Mesenchymal stem cell (in vitro differentiated cells and primary cell): Measurements from ENCODE around the gene SURF4.
A peak's percentile ranks its signal among the peaks of the same experiment; 100 is the strongest.

Experiments
- DNase-seq: peaks from one replicate; pipeline ENCODE4 v3.0.0-alpha.2; 2013
- H2AFZ ChIP-seq: one replicate; pipeline ENCODE4 v1.6.1; 2013; ENCODE audit warnings: low read depth, mild to moderate bottlenecking, control low read depth, inconsistent platforms, low read length, moderate library complexity
- H2AK5ac ChIP-seq: 2 replicates; pipeline ENCODE4 v1.6.1; 2013; ENCODE audit warnings: low read length, moderate library complexity, mild to moderate bottlenecking, inconsistent platforms; ENCODE audit not compliant: severe bottlenecking
- H2BK120ac ChIP-seq: one replicate; pipeline ENCODE4 v1.6.1; 2013; ENCODE audit warnings: low read depth, mild to moderate bottlenecking, inconsistent platforms, low read length, moderate library complexity
- H2BK12ac ChIP-seq, 2 experiments: one replicate each; pipeline ENCODE4 v1.6.1; 2013; ENCODE audit warnings: inconsistent platforms in 2 of 2, low read length in 2 of 2, mild to moderate bottlenecking in 2 of 2, moderate library complexity in 2 of 2, control low read depth in 1 of 2
- H2BK15ac ChIP-seq: one replicate; pipeline ENCODE4 v1.6.1; 2013; ENCODE audit warnings: mild to moderate bottlenecking, low read depth, inconsistent platforms; ENCODE audit not compliant: poor library complexity, severe bottlenecking
- H2BK5ac ChIP-seq: 2 replicates; pipeline ENCODE4 v1.6.1; 2013; ENCODE audit warnings: low read depth, mild to moderate bottlenecking, low read length, control low read depth, inconsistent platforms; ENCODE audit not compliant: poor library complexity, severe bottlenecking
- H3K14ac ChIP-seq, 2 experiments: one replicate each; pipeline ENCODE4 v1.6.1; 2013; ENCODE audit warnings: inconsistent platforms in 2 of 2, low read length in 2 of 2, control low read depth in 1 of 2, mild to moderate bottlenecking in 1 of 2, moderate library complexity in 1 of 2
- H3K18ac ChIP-seq, 2 experiments: one replicate each; pipeline ENCODE4 v1.6.1; 2013; ENCODE audit warnings: inconsistent platforms in 2 of 2, low read length in 2 of 2, control low read depth in 1 of 2, low read depth in 1 of 2, mild to moderate bottlenecking in 1 of 2
- H3K23ac ChIP-seq, 2 experiments: one replicate each; pipeline ENCODE4 v1.6.1; 2013; ENCODE audit warnings: inconsistent platforms in 2 of 2, low read length in 2 of 2, mild to moderate bottlenecking in 2 of 2, moderate library complexity in 2 of 2, control low read depth in 1 of 2
- H3K27ac ChIP-seq: 2 replicates; pipeline ENCODE4 v1.5.1; 2013; ENCODE audit warnings: mild to moderate bottlenecking, moderate library complexity, low read length, control low read depth, inconsistent platforms; ENCODE audit not compliant: poor library complexity, severe bottlenecking
- H3K27me3 ChIP-seq, 2 experiments: 2 replicates each; pipeline versions ENCODE4 v1.6.1 to v1.7.0; 2013; ENCODE audit warnings: low read length in 2 of 2, mild to moderate bottlenecking in 2 of 2, moderate library complexity in 2 of 2, control low read depth in 1 of 2, inconsistent platforms in 1 of 2; ENCODE audit not compliant: control insufficient read depth in 1 of 2, insufficient read depth in 1 of 2
- H3K36me3 ChIP-seq, 2 experiments: 2 replicates each; pipeline versions ENCODE4 v1.6.1 to v1.7.0; 2013; ENCODE audit warnings: low read length in 2 of 2, control low read depth in 1 of 2, inconsistent platforms in 1 of 2, low read depth in 1 of 2, mild to moderate bottlenecking in 1 of 2; ENCODE audit not compliant: insufficient read depth in 2 of 2, control insufficient read depth in 1 of 2
- H3K4ac ChIP-seq, 2 experiments: one replicate each; pipeline ENCODE4 v1.6.1; 2013; ENCODE audit warnings: inconsistent platforms in 2 of 2, low read length in 2 of 2, mild to moderate bottlenecking in 2 of 2, moderate library complexity in 2 of 2, control low read depth in 1 of 2, low read depth in 1 of 2
- H3K4me1 ChIP-seq: 2 replicates; pipeline ENCODE4 v1.6.1; 2013; ENCODE audit warnings: low read depth, low read length, control low read depth; ENCODE audit not compliant: control insufficient read depth, insufficient read depth
- H3K4me2 ChIP-seq: 2 replicates; pipeline ENCODE4 v1.6.1; 2013; ENCODE audit warnings: low read length, mild to moderate bottlenecking, inconsistent platforms; ENCODE audit not compliant: poor library complexity, severe bottlenecking
- H3K4me3 ChIP-seq, 2 experiments: 2 replicates each; pipeline versions ENCODE4 v1.5.1 to v1.7.0; 2013; ENCODE audit warnings: low read length in 2 of 2, mild to moderate bottlenecking in 2 of 2, control low read depth in 1 of 2, low read depth in 1 of 2; ENCODE audit not compliant: insufficient read depth in 1 of 2
- H3K79me1 ChIP-seq: replicated peaks from 2 replicates; pipeline ENCODE4 v1.6.1; 2013; ENCODE audit warnings: mild to moderate bottlenecking, control low read depth, low read length, inconsistent platforms; ENCODE audit not compliant: poor library complexity, severe bottlenecking
- H3K9ac ChIP-seq: 2 replicates; pipeline ENCODE4 v1.7.0; 2013; ENCODE audit warnings: mild to moderate bottlenecking, low read length, moderate library complexity
- H3K9me3 ChIP-seq: 2 replicates; pipeline ENCODE4 v1.7.0; 2013; ENCODE audit warnings: mild to moderate bottlenecking, low read length; ENCODE audit not compliant: control insufficient read depth
- H4K8ac ChIP-seq: one replicate; pipeline ENCODE4 v1.6.1; 2013; ENCODE audit warnings: inconsistent platforms, mild to moderate bottlenecking, low read length, moderate library complexity
- H4K91ac ChIP-seq: one replicate; pipeline ENCODE4 v1.6.1; 2013; ENCODE audit warnings: mild to moderate bottlenecking, low read length, inconsistent platforms
- WGBS: methylation state at CpG from one replicate; pipeline ENCODE4 v1.1.7; 2013; ENCODE audit warnings: mixed read lengths; 5-methylcytosine and 5-hydroxymethylcytosine counted together

Gene SURF4

DNA sequence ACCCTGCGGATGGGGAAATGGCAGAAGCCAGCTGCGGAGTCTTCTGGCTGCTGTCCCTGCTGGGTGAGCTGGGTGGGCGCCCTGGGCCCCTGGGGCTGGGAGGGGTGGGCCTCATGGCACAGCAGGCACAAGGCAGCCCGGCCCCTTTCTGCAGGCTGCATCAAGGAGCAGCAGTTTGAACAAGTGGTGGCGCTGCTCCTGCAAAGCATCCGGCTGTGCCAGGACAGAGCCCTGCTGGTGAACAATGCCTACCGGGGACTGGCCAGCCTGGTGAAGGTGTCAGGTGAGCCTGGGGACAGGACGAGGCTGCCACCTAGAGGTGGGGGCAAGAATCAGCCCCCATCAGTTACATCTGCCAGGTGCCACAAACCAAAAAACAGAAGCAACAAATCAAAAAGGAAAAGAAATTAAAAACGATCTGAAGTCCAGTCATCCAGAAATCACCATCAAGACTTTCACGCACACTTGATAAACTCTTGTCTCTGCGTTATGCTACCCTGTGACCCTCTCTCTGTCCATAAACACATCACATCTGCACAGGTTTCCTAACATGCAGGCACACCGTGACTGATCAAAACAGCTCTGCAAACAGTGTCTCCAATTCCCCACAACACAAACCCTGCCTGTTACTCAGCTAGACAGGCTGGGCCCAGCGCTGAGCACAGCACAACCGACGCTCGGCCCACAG, 28.1 kb upstream of the SURF4 start:
- Histone ChIP-seq H3K4me3 (no peak overlapping the region), H3K9ac (no peak overlapping the region), H2BK5ac (no peak overlapping the region), H4K91ac (no peak overlapping the region), H3K27ac (no peak overlapping the region), H2AFZ (no peak overlapping the region), H3K23ac (no peak overlapping the region), H3K36me3 (peaks cover 36 to 77% of the 10 kb centered on the region in 2 experiments), H2BK120ac (no peak overlapping the region), H3K4me1 (peaks cover 7% of the 10 kb centered on the region), H2BK12ac (no peak overlapping the region), H3K27me3 (no peaks in the 10 kb centered on the region), H4K8ac (no peak overlapping the region), H3K4me2 (no peak overlapping the region), H3K18ac (no peak overlapping the region), H3K9me3 (no peaks in the 10 kb centered on the region), H2BK15ac (no peak overlapping the region), H3K14ac (no peak overlapping the region), H3K4ac (no peak overlapping the region), H2AK5ac (no peak overlapping the region), H3K79me1 (peaks cover 10% of the 10 kb centered on the region)
- peak; percentile 7 for DNase-seq
- 87% methylated on average over 16 of the region's 16 CpGs for WGBS

GRCh38 chr9:133402689-133403088, 26.8 kb upstream of the SURF4 start:
- H2BK120ac ChIP-seq = no peak overlapping the region
- H2BK15ac ChIP-seq = no peak overlapping the region
- H3K23ac ChIP-seq = no peak overlapping the region
- no peak overlapping the region for H2BK12ac ChIP-seq
- H3K18ac ChIP-seq = no peak overlapping the region
- H3K4ac ChIP-seq = no peak overlapping the region
- no peak overlapping the region for H2AFZ ChIP-seq
- no peak overlapping the region for H3K4me2 ChIP-seq
- H3K27me3 ChIP-seq = peaks cover 6 to 9% of the 10 kb centered on the region in 2 experiments
- H4K91ac ChIP-seq = no peak overlapping the region
- no peak overlapping the region for H4K8ac ChIP-seq
- no peak overlapping the region for H3K27ac ChIP-seq
- whole genome bisulfite sequencing = 94% methylated on average over 7 of the region's 7 CpGs
- no peak overlapping the region for H3K14ac ChIP-seq
- no peak for DNase-seq
- H3K9me3 ChIP-seq = no peaks in the 10 kb centered on the region
- no peak overlapping the region for H2AK5ac ChIP-seq
- H3K9ac ChIP-seq = no peak overlapping the region
- no peak overlapping the region for H3K4me3 ChIP-seq
- H2BK5ac ChIP-seq = no peak overlapping the region
- peaks cover 25 to 71% of the 10 kb centered on the region in 2 experiments for H3K36me3 ChIP-seq
- peaks cover 9% of the 10 kb centered on the region for H3K79me1 ChIP-seq
- peaks cover 7% of the 10 kb centered on the region for H3K4me1 ChIP-seq

DNA sequence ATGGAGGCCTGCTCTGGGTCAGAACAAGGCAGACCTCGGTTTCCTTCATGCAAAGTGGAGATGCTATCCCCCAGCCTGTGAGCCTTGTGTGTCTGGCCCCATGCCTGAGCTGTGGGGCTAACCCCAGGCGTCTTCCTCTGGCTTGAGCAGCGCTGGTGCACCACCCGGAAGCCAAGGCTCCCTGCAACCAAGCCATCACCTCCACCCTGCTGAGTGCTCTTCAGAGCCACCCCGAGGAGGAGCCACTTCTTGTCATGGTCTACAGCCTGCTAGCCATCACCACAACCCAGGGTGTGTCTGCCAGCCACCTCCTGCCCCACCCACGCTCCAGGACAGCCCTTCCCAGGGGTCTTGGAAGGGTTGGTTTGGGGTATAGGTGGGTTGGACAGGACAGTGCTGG, 25.7 kb upstream of the SURF4 start:
- peaks cover 14 to 20% of the 10 kb centered on the region in 2 experiments for H3K27me3 ChIP-seq
- peaks cover 7% of the 10 kb centered on the region for H3K79me1 ChIP-seq
- H2BK5ac ChIP-seq = no peak overlapping the region
- peaks cover 15 to 60% of the 10 kb centered on the region in 2 experiments for H3K36me3 ChIP-seq
- H2AK5ac ChIP-seq = no peak overlapping the region
- WGBS = 93% methylated on average over 5 of the region's 6 CpGs
- H3K4me2 ChIP-seq = no peak overlapping the region
- no peak overlapping the region for H3K14ac ChIP-seq
- H3K27ac ChIP-seq = no peak overlapping the region
- H2BK15ac ChIP-seq = no peak overlapping the region
- peaks cover 5% of the 10 kb centered on the region for H3K4me1 ChIP-seq
- H4K91ac ChIP-seq = no peak overlapping the region
- no peak overlapping the region for H3K4me3 ChIP-seq
- H2AFZ ChIP-seq = no peak overlapping the region
- H2BK120ac ChIP-seq = no peak overlapping the region
- no peak for DNase-seq
- H3K9me3 ChIP-seq = no peaks in the 10 kb centered on the region
- no peak overlapping the region for H3K4ac ChIP-seq
- no peak overlapping the region for H3K9ac ChIP-seq
- no peak overlapping the region for H4K8ac ChIP-seq
- no peak overlapping the region for H3K23ac ChIP-seq
- no peak overlapping the region for H3K18ac ChIP-seq
- H2BK12ac ChIP-seq = no peak overlapping the region

DNA sequence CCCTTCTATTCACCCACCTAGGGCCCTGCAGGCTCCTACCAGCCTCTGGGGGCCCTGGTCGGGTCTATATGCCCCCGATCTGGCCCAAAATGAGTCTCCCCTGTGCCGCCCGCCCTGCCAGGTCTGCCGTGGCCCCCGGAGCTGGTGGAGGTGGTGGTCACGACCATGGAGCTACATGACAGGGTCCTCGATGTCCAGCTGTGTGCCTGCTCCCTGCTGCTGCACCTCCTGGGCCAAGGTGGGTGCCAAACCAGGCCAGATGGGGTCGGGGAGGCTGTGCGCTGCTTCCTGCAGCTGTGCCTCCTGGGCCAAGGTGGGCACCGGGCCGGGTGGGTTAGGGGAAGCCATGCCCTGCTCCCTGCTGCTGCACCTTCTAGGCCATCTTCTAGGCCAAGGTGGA, 24.4 kb upstream of the SURF4 start:
- 95% methylated on average over 12 of the region's 12 CpGs for WGBS
- Histone ChIP-seq H3K14ac (no peak overlapping the region), H4K8ac (no peak overlapping the region), H3K36me3 (peaks cover 12 to 47% of the 10 kb centered on the region in 2 experiments), H2AK5ac (no peak overlapping the region), H3K4ac (no peak overlapping the region), H3K4me3 (no peak overlapping the region), H3K9me3 (no peaks in the 10 kb centered on the region), H3K79me1 (no peaks in the 10 kb centered on the region), H3K18ac (no peak overlapping the region), H2BK120ac (no peak overlapping the region), H3K27me3 (peaks cover 19 to 32% of the 10 kb centered on the region in 2 experiments), H2BK15ac (no peak overlapping the region), H3K27ac (no peak overlapping the region), H2BK12ac (no peak overlapping the region), H3K9ac (no peak overlapping the region), H3K23ac (no peak overlapping the region), H2AFZ (no peak overlapping the region), H3K4me2 (no peak overlapping the region), H4K91ac (no peak overlapping the region), H2BK5ac (no peak overlapping the region), H3K4me1 (peaks cover 3% of the 10 kb centered on the region)
- no peak for DNase-seq
